SIG-M5 (cell line): ENCODE measurements around the gene SHISA2.
"Not testable (repeated sequence)": the region's sequence is repeated elsewhere in the genome, so short reads cannot be mapped to it uniquely, and the experiment has no call there.

Experiments used
- DNase-seq: peaks from one replicate; lab custom pipeline; 2025; lab: John Stamatoyannopoulos, UW

Gene SHISA2

GRCh38 chr13:26051657-26052311, at the start of gene SHISA2:
Gene SHISA2 (minus strand): TSS chr13:26052016. CDS start chr13:26050975, 1,041 bp downstream.
- DNase-seq, result no peak

GRCh38 chr13:26095846-26096610, 44.2 kb upstream of the SHISA2 start:
- no peak for DNase-seq

GRCh38 chr13:26095338-26095737, 43.5 kb upstream of the SHISA2 start:
- DNase-seq, result no peak

- not testable (repeated sequence) for DNase-seq
These were observed 25.0 kb upstream of the SHISA2 start for GRCh38 chr13:26076821-26077220.

- no peak for DNase-seq
These were observed 23.7 kb upstream of the SHISA2 start for GRCh38 chr13:26075498-26075897.

DNA sequence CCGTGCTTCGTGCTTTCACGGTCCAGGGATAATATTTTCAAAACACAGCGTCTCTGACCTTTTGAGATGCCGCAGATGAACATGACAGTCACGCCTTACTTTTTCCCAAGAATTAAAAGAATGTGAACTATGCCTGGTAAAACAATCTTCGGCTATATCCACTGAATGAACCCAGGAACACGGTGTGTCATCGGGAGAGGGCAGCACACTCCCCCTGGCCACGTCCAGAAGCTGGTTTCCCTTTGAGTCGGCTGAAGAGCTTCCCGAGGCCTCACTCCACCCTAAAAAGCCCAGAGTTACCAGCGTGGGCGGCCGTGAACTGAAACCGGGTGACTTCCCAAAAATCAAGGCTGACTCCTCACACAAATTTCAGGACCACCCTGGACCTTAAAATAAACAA, 22.9 kb upstream of the SHISA2 start:
- DNase-seq, result no peak

GRCh38 chr13:26072335-26072734, 20.5 kb upstream of the SHISA2 start:
- not testable (repeated sequence) for DNase-seq

GRCh38 chr13:26071691-26072090, 19.9 kb upstream of the SHISA2 start:
- no peak for DNase-seq

- not testable (repeated sequence) for DNase-seq
These were observed 17.8 kb upstream of the SHISA2 start for GRCh38 chr13:26069642-26070041.

DNA sequence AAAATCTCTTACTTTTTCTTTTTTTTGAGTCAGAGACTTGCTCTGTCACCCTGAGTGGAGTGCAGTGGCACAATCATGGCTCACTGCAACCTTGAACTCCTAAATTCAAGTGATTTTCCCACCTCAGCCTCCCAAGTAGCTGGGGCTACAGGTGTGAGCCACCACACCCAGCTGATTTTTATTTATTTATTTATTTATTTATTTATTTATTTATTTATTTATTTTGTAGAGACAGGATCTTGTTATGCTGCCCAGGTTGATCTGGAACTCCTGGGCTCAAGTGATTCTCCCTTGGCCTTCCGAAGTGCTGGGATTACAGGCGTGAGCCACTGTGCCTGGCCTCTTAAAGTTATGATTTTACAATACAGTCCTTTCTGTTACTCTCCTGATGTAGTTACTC, 16.6 kb upstream of the SHISA2 start:
- DNase-seq, result not testable (repeated sequence)

DNA sequence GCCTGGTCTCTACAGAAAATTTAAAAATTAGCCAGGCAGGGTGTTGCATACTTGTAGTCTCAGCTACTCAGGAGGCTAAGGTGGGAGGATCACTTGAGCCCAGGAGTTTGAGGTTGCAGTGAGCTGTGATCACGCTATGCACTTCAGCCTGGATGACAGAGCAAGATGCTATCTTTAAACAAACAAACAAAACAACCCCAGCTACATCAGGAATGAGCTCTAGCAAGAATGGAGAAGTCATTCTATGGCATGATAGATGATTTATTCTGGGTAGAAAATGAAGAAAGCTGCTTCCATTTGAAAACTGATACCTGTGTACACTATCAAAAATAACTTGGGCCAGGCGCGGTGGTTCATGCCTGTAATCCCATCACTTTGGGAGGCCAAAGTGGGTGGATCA, 15.8 kb upstream of the SHISA2 start:
- DNase-seq, result no peak

GRCh38 chr13:26066492-26066891, 14.7 kb upstream of the SHISA2 start:
- not testable (repeated sequence) for DNase-seq

GRCh38 chr13:26062853-26063444, 11.1 kb upstream of the SHISA2 start:
- DNase-seq, result no peak

DNA sequence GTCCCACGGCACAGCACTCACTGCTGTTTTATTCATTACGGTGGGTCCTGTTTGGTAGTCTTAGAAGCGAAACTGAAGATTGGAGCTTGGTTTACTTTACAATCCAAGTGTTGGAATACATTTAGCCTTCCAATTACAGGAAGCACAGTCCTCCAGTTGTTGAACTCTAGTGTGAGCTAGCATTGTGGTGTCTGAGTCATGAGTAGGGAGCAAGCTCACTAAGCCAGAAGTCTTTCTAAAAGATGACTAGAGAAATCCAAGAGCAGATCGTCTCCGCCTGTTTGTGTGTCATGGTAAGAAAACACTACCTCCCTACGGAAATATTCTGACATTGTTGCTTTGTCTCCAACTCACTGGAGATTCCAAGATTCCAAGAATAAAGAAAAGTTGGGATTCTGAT, 10.1 kb upstream of the SHISA2 start:
- DNase-seq, result no peak

DNA sequence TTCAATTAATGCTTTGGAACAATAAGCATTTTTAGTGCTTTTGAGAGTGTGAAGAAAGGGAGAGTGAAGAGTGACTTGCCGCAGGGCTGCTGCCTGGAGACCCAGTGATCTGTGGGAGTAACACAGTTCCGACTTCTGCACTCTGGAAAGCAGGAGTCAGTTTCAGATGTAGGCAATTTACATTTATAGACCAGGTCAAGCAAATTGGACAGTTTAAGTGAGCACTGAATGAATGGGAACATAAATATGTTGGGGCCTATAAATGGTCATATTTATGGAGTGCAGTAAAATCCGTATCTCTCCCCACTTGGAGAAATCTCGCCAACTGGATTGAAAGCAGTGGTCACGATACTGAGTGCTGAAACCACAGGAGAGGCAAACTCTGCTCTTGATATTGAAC, 9.4 kb upstream of the SHISA2 start:
- no peak for DNase-seq

DNA sequence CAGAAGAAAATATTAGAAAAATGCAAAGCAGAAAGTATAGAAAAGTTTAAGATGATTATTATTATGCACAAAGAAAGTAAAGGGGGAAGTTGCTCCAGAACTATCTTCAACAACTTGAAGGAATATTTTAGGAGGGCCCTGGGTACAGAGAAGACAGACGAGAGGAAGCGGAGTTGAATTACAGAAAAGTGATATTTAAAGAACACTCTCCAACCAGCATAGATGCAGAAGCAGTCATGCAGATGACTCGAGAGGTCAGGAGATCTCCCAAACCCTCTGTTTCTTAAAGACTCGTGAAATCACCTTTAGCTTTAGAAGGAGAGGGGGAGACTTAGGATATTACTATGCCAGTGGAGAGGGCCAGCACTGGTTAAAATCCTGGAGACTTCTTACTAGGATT, 8.5 kb upstream of the SHISA2 start:
- no peak for DNase-seq

- DNase-seq, result no peak
These were observed 6.9 kb upstream of the SHISA2 start for GRCh38 chr13:26058704-26059103.

- DNase-seq, result no peak
These were observed 3.1 kb upstream of the SHISA2 start for GRCh38 chr13:26054896-26055295.

- DNase-seq, result no peak
These were observed 1.7 kb upstream of the SHISA2 start for GRCh38 chr13:26053418-26053980.

GRCh38 chr13:26052337-26052736, 521 bp upstream of the SHISA2 start:
- no peak for DNase-seq

- no peak for DNase-seq
These were observed 572 bp downstream of the SHISA2 start for GRCh38 chr13:26051231-26051656.

DNA sequence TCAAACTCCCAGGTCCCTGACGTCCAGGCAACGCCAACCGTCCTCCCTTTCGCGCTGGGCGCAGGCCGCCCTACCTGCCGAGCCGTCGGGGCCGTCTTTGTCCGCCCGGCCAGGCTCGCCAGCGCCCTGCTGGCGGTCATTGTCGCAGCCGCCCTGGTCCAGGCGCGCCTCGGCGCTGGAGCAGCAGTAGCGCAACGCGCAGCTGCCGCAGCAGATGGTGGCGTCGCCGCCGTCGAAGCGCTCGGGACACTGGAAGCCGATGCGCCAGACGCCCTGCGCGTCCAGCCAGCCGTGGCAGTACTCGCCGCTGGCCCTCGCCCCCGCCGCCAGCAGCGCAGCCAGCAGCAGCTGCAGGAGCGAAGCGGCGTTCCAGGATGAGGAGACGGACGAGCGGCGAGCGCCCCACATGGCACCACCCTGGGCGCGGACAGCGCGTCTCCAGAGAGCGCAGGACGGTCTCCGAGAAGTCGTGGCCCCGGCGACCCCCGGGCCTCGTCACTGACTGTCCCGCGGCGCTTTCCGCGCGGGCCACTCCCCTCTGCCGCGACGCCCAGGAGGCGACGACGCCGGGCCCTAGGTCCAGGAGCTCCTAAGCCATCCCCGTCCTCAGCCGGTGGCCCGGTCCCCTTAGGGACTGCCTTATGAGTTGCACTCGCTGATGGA, 1.1 kb downstream of the SHISA2 start:
- DNase-seq, result no peak
